Hepatocyte (in vitro differentiated cells): ENCODE data around the gene OR4D6. TPM values are rescaled to one million over a fixed set of nuclear protein-coding genes. Genes with fewer than 3 reads are reported as not detected.
"Not testable (repeated sequence)": the region's sequence is repeated elsewhere in the genome, so short reads cannot be mapped to it uniquely, and the experiment has no call there.

Source experiments
- DNase-seq: peaks from one replicate; pipeline ENCODE4 v3.0.0-alpha.2; 2016; ENCODE audit warnings: low spot score
- H2AFZ ChIP-seq: fragments of 200-600 bp; sonication (generic); 2 replicates; pipeline ENCODE4 v1.6.0; 2016; ENCODE audit warnings: antibody characterized with exemption, mild to moderate bottlenecking
- H3K27ac ChIP-seq: fragments of 200-600 bp; sonication (generic); 2 replicates; pipeline ENCODE4 v1.5.1; 2016; ENCODE audit warnings: mild to moderate bottlenecking
- H3K27me3 ChIP-seq: fragments of 200-600 bp; sonication (generic); 2 replicates; pipeline ENCODE4 v1.6.1; 2016
- H3K36me3 ChIP-seq: fragments of 200-600 bp; sonication (generic); replicated peaks from 2 replicates; pipeline ENCODE4 v1.5.1; 2016; ENCODE audit warnings: low read depth; ENCODE audit not compliant: insufficient read depth
- H3K4me1 ChIP-seq: fragments of 200-600 bp; sonication (generic); 2 replicates; pipeline ENCODE4 v1.5.1; 2016; ENCODE audit warnings: mild to moderate bottlenecking, moderate library complexity; ENCODE audit not compliant: insufficient read depth
- H3K4me2 ChIP-seq: fragments of 200-600 bp; sonication (generic); 2 replicates; pipeline ENCODE4 v1.6.0; 2016
- H3K4me3 ChIP-seq: fragments of 200-600 bp; sonication (generic); 2 replicates; pipeline ENCODE4 v1.5.1; 2016; ENCODE audit warnings: mild to moderate bottlenecking
- H3K79me2 ChIP-seq: fragments of 200-600 bp; sonication (generic); 2 replicates; pipeline ENCODE4 v1.6.0; 2017; ENCODE audit warnings: mild to moderate bottlenecking
- H3K9me2 ChIP-seq: fragments of 200-600 bp; sonication (generic); replicated peaks from 2 replicates; pipeline ENCODE4 v1.6.0; 2017; ENCODE audit warnings: mild to moderate bottlenecking; ENCODE audit not compliant: insufficient read depth
- H3K9me3 ChIP-seq: fragments of 200-600 bp; sonication (generic); 2 replicates; pipeline ENCODE4 v1.5.1; 2016; ENCODE audit warnings: low read depth, mild to moderate bottlenecking
- H4K20me1 ChIP-seq: fragments of 200-600 bp; sonication (generic); 2 replicates; pipeline ENCODE4 v1.6.0; 2016; ENCODE audit warnings: mild to moderate bottlenecking; ENCODE audit not compliant: insufficient read depth, poor library complexity, severe bottlenecking
- CTCF ChIP-seq: fragments of 200-600 bp; sonication (generic); IDR thresholded peaks from 2 replicates; pipeline ENCODE4 v1.5.1; 2016; ENCODE audit warnings: antibody characterized with exemption, mild to moderate bottlenecking; ENCODE audit not compliant: poor library complexity
- EZH2 ChIP-seq: fragments of 200-600 bp; sonication (generic); IDR thresholded peaks from 2 replicates; pipeline ENCODE4 v1.6.1; 2016; ENCODE audit warnings: antibody characterized with exemption, mild to moderate bottlenecking, borderline replicate concordance
- EZH2phosphoT487 ChIP-seq: fragments of 200-600 bp; sonication (generic); IDR thresholded peaks from one replicate; pipeline ENCODE4 v1.6.1; 2018; ENCODE audit warnings: antibody characterized with exemption, mild to moderate bottlenecking, low read depth, moderate library complexity; ENCODE audit not compliant: unreplicated experiment, severe bottlenecking
- WGBS: methylation state at CpG from one replicate; pipeline ENCODE4 v1.1.6; 2016; ENCODE audit warnings: low lambda C conversion rate; ENCODE audit errors: missing lambda C conversion rate; 5-methylcytosine and 5-hydroxymethylcytosine counted together
- polyA plus RNA-seq: library from polyadenylated mRNA; unstranded; fragments of >200 nt; fragmentation: Nextera tagmentation; extraction: Ambion mirVana; gene quantifications from 2 replicates; pipeline ENCODE4 v1.2.1, GENCODE V29; 2016
- total RNA-seq: library from RNA; depleted of rRNA; stranded (reverse); fragments of >200 nt; gene quantifications from 2 replicates; pipeline ENCODE4 v1.2.3, GENCODE V29; 2014

The OR4D6 gene
- total and polyA plus RNA-seq, 2 experiments from 2014 or later: not detected

- no peaks in the 10 kb centered on the region for H3K9me2 ChIP-seq
- no peaks in the 10 kb centered on the region for H3K9me3 ChIP-seq
- no peak within 1 kb of the TSS for H2AFZ ChIP-seq
- H3K4me3 ChIP-seq: no peak within 1 kb of the TSS
- H3K27ac ChIP-seq: no peak within 1 kb of the TSS
- H3K4me2 ChIP-seq: no peak within 1 kb of the TSS
- TF ChIP-seq CTCF: no peak
- H3K79me2 ChIP-seq: no peaks in the 10 kb centered on the region
- H3K4me1 ChIP-seq: no peaks in the 10 kb centered on the region
- no peaks in the 10 kb centered on the region for H4K20me1 ChIP-seq
- WGBS: 59% methylated on average over 3 of the region's 3 CpGs
- H3K27me3 ChIP-seq: no peaks in the 10 kb centered on the region
- no peaks in the 10 kb centered on the region for H3K36me3 ChIP-seq
- no peak for DNase-seq
These were observed 20.6 kb upstream of the OR4D6 start, which contains the start of gene OR5A1 for GRCh38 chr11:59436169-59436568. OR5A1 (plus strand) TSS chr11:59436469; CDS start chr11:59443169, 6,700 bp downstream.

- no peaks in the 10 kb centered on the region for H3K4me1 ChIP-seq
- H3K9me3 ChIP-seq: no peaks in the 10 kb centered on the region
- no peak overlapping the region for H2AFZ ChIP-seq
- H3K27me3 ChIP-seq: no peaks in the 10 kb centered on the region
- no peaks in the 10 kb centered on the region for H4K20me1 ChIP-seq
- DNase-seq: no peak
- H3K4me3 ChIP-seq: no peak overlapping the region
- no peak overlapping the region for H3K4me2 ChIP-seq
- no peak overlapping the region for H3K27ac ChIP-seq
- WGBS: 77% methylated on average over 7 of the region's 7 CpGs
- no peaks in the 10 kb centered on the region for H3K36me3 ChIP-seq
- TF ChIP-seq EZH2phosphoT487 (no peak), CTCF (no peak), EZH2 (no peak)
- H3K79me2 ChIP-seq: no peaks in the 10 kb centered on the region
- H3K9me2 ChIP-seq: no peaks in the 10 kb centered on the region
These were observed 19.0 kb upstream of the OR4D6 start for GRCh38 chr11:59437770-59438169.

- H4K20me1 ChIP-seq, H3K4me1 ChIP-seq, H2AFZ ChIP-seq, H3K27me3 ChIP-seq, H3K79me2 ChIP-seq, H3K4me3 ChIP-seq, DNase-seq, H3K9me3 ChIP-seq, H3K36me3 ChIP-seq, H3K9me2 ChIP-seq, H3K4me2 ChIP-seq, H3K27ac ChIP-seq: not testable (repeated sequence)
- WGBS: 88% methylated on average over 1 of the region's 1 CpG
These were observed 11.1 kb upstream of the OR4D6 start for GRCh38 chr11:59445624-59446023.

GRCh38 chr11:59448484-59448883 lies 8.3 kb upstream of the OR4D6 start:
- H3K9me2 ChIP-seq: no peaks in the 10 kb centered on the region
- no peaks in the 10 kb centered on the region for H3K79me2 ChIP-seq
- 80% methylated on average over 2 of the region's 2 CpGs for WGBS

More at GRCh38 chr11:59448484-59448883, 8.3 kb upstream of the OR4D6 start:
- Histone ChIP-seq H3K27ac (no peak overlapping the region), H3K4me1 (no peaks in the 10 kb centered on the region), H3K36me3 (no peaks in the 10 kb centered on the region), H3K9me3 (no peaks in the 10 kb centered on the region), H3K4me2 (no peak overlapping the region), H3K27me3 (no peaks in the 10 kb centered on the region), H2AFZ (no peak overlapping the region), H3K4me3 (no peak overlapping the region), H4K20me1 (no peaks in the 10 kb centered on the region)
- no peak for DNase-seq
- TF ChIP-seq CTCF: no peak
